Endothelial cell of umbilical vein (primary cell): ENCODE results near the gene TENM4. TPM values are rescaled to one million over a fixed set of nuclear protein-coding genes. Genes with fewer than 3 reads are reported as not detected.

Experiments used
- BruUV-seq: library from RNA; stranded (reverse); fragments of 400-500 nt; replicated peaks from 2 replicates; lab custom pipeline; 2021; lab: Mats Ljungman, UMichigan
- CTCF ChIA-PET: fragments of 300-600, 350-600 bp; sonication (Branson Sonifier 250); formaldehyde crosslinking; loops from one replicate; lab custom pipeline; 2021; ENCODE audit warnings: antibody characterized with exemption, inconsistent platforms; lab: Charles Lee
- POLR2A ChIA-PET: fragments of 300-600, 350-600 bp; sonication (Branson Sonifier 250); formaldehyde crosslinking; loops from one replicate; lab custom pipeline; 2021; ENCODE audit warnings: antibody characterized with exemption, inconsistent platforms; lab: Charles Lee
- DNase-seq: peaks from one replicate; pipeline ENCODE4 v3.0.0-alpha.2; 2011; ENCODE audit warnings: low read depth, low spot score
- FAIRE-seq: peaks from 2 replicates; lab custom pipeline; 2011; peaks lifted over from hg19 to GRCh38; lab: Jason Lieb, UNC
- H2AFZ ChIP-seq: 2 replicates; pipeline ENCODE4 v1.6.0; 2012; ENCODE audit warnings: low read depth, low read length, control low read depth, inconsistent platforms
- H3K27ac ChIP-seq: 2 replicates; pipeline ENCODE4 v1.5.1; 2011; ENCODE audit warnings: low read depth, mild to moderate bottlenecking, control low read depth, low read length, moderate library complexity; ENCODE audit not compliant: insufficient read depth
- H3K27me3 ChIP-seq, 2 experiments: 2 replicates each; pipeline versions ENCODE4 v1.6.0 to v1.6.1; 2011; ENCODE audit warnings: low read length in 2 of 2, mixed read lengths in 1 of 2; ENCODE audit not compliant: control insufficient read depth in 2 of 2, insufficient read depth in 2 of 2
- H3K36me3 ChIP-seq, 2 experiments: 2 replicates in 1 of 2; 3 replicates in 1 of 2; pipeline ENCODE4 v1.5.1; 2011; ENCODE audit warnings: low read length in 2 of 2, mild to moderate bottlenecking in 1 of 2, moderate library complexity in 1 of 2; ENCODE audit not compliant: control insufficient read depth in 2 of 2, insufficient read depth in 2 of 2; ENCODE audit errors: extremely low read depth in 1 of 2
- H3K4me1 ChIP-seq: 3 replicates; pipeline ENCODE4 v1.5.1; 2011; ENCODE audit warnings: mild to moderate bottlenecking, low read length; ENCODE audit not compliant: control insufficient read depth, insufficient read depth; ENCODE audit errors: extremely low read depth
- H3K4me2 ChIP-seq: 2 replicates; pipeline ENCODE4 v1.6.1; 2011; ENCODE audit warnings: low read length, control low read depth, mixed read lengths; ENCODE audit not compliant: insufficient read depth
- H3K4me3 ChIP-seq, 3 experiments: fragments of 200-600 bp in 1 of 3; sonication (generic), shearing (Covaris generic) in 1 of 3; replicated peaks in 1 of 3; 2 replicates each; pipeline ENCODE4 v1.5.1; 2011 to 2016; ENCODE audit warnings: control low read depth in 3 of 3, low read length in 3 of 3, mild to moderate bottlenecking in 2 of 3, inconsistent platforms in 1 of 3, low read depth in 1 of 3, moderate library complexity in 1 of 3; ENCODE audit not compliant: insufficient read depth in 1 of 3
- H3K79me2 ChIP-seq: 2 replicates; pipeline ENCODE4 v1.6.0; 2012; ENCODE audit warnings: low read length, inconsistent platforms; ENCODE audit not compliant: control insufficient read depth, insufficient read depth
- H3K9ac ChIP-seq: replicated peaks from 2 replicates; pipeline ENCODE3; 2011; ENCODE audit warnings: low read length, control low read depth; ENCODE audit not compliant: insufficient read depth; ENCODE audit errors: extremely low read depth
- H3K9me1 ChIP-seq: replicated peaks from 3 replicates; pipeline ENCODE4 v1.6.0; 2011; ENCODE audit warnings: mild to moderate bottlenecking, low read length; ENCODE audit not compliant: control insufficient read depth, insufficient read depth; ENCODE audit errors: extremely low read depth
- H3K9me3 ChIP-seq: replicated peaks from 2 replicates; pipeline ENCODE4 v1.5.1; 2012; ENCODE audit warnings: low read length, inconsistent platforms; ENCODE audit not compliant: control insufficient read depth, insufficient read depth
- H4K20me1 ChIP-seq: replicated peaks from 2 replicates; pipeline ENCODE3; 2011; ENCODE audit warnings: mild to moderate bottlenecking, low read length; ENCODE audit not compliant: control insufficient read depth, insufficient read depth; ENCODE audit errors: extremely low read depth
- EZH2 ChIP-seq: IDR thresholded peaks from 2 replicates; pipeline ENCODE4 v1.6.1; 2012; ENCODE audit warnings: borderline replicate concordance, low read depth, mild to moderate bottlenecking, moderate library complexity, low read length, inconsistent platforms; ENCODE audit not compliant: severe bottlenecking
- FOS ChIP-seq: IDR thresholded peaks from 2 replicates; pipeline ENCODE4 v1.6.1; 2011; ENCODE audit warnings: mild to moderate bottlenecking, low read length, moderate library complexity, borderline replicate concordance; ENCODE audit not compliant: insufficient read depth
- GATA2 ChIP-seq: IDR thresholded peaks from 2 replicates; pipeline ENCODE4 v1.7.0; 2011; ENCODE audit warnings: low read depth, mild to moderate bottlenecking, moderate library complexity, mixed read lengths, low read length; ENCODE audit not compliant: insufficient read length, insufficient read depth
- JUN ChIP-seq: IDR thresholded peaks from 2 replicates; pipeline ENCODE4 v1.6.1; 2011; ENCODE audit warnings: borderline replicate concordance, low read depth; ENCODE audit not compliant: insufficient read length, insufficient read depth
- MAX ChIP-seq: IDR thresholded peaks from 2 replicates; pipeline ENCODE4 v1.6.1; 2011; ENCODE audit not compliant: insufficient read depth, insufficient read length
- MYC ChIP-seq: IDR thresholded peaks from one replicate; pipeline ENCODE4 v1.6.1; 2011; ENCODE audit warnings: mild to moderate bottlenecking, low read depth, low read length
- POLR2A ChIP-seq: IDR thresholded peaks from 2 replicates; pipeline ENCODE4 v1.6.1; 2012; ENCODE audit warnings: low read depth, mild to moderate bottlenecking, control low read depth, low read length
- POLR2AphosphoS5 ChIP-seq: IDR thresholded peaks from 2 replicates; pipeline ENCODE4 v1.6.1; 2012; ENCODE audit warnings: low read depth, mild to moderate bottlenecking, control low read depth, low read length, moderate library complexity; ENCODE audit not compliant: insufficient read depth
- dilution Hi-C: fragments of 300-500 bp; cut with MboI; formaldehyde crosslinking; loops from one replicate; pipeline ENCODE4 v1.15.0; 2019; ENCODE audit warnings: low sequenced_read_pairs; ENCODE audit not compliant: extremely low pct_ligation_motif_present
- intact Hi-C: fragments of 100-400 bp; cut with micrococcal nuclease; formaldehyde crosslinking; loops from one replicate; pipeline ENCODE4 v1.10.0; 2022
- polyA plus RNA-seq, 4 experiments: library from polyadenylated mRNA; depleted of rRNA in 3 of 4; stranded (reverse) in 3 of 4; unstranded in 1 of 4; fragments of >200 nt; gene quantifications; 2 replicates each; pipeline versions ENCODE4 v1.2.1 to v1.2.3, GENCODE V29; 2011 to 2012; ENCODE audit warnings: missing spikeins in 1 of 4
- total RNA-seq: library from RNA; stranded (reverse); gene quantifications from 2 replicates; pipeline ENCODE4 v1.2.3, GENCODE V29; 2021
- TF ChIP-seq, protein P1 (sequence below), 2 donors: IDR thresholded peaks; 1 replicate in 1 of 2; 2 replicates in 1 of 2; pipeline ENCODE4 v1.5.1; 2011; ENCODE audit warnings: low read length in 2 of 2, mild to moderate bottlenecking in 2 of 2, moderate library complexity in 2 of 2, control low read depth in 1 of 2, inconsistent platforms in 1 of 2, low read depth in 1 of 2; ENCODE audit not compliant: insufficient read depth in 1 of 2; ENCODE audit errors: extremely low read depth in 1 of 2

Gene TENM4
- total and polyA plus RNA-seq, 2 donors (not counting 3 experiments of a cell fraction or from before 2014, with no cell fraction given): 0.06 to 0.27 TPM

DNA sequence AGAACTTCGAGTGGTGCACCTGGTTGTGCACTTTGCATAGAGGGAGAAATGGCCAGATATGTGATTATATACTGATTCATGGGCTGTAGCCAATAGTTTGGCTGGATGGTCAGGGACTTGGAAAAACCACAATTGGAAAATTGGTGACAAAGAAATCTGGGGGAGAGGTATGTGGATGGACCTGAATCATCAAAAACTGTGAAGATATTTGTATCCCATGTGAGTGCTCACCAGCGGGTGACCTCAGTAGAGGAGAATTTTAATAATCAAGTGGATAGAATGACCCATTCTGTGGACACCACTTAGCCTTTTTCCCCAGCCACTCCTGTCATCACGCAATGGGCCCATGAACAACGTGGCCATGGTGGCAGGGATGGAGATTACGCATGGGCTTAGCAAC is 818.2 kb downstream of the TENM4 start:
- DNase-seq: no peak
- Histone ChIP-seq H3K79me2 (no peaks in the 10 kb centered on the region), H2AFZ (no peak overlapping the region), H3K9me1 (no peaks in the 10 kb centered on the region), H3K27me3 (no peaks in the 10 kb centered on the region), H3K4me3 (no peak overlapping the region), H3K4me1 (no peaks in the 10 kb centered on the region), H4K20me1 (no peaks in the 10 kb centered on the region), H3K4me2 (no peak overlapping the region), H3K9ac (no peak overlapping the region), H3K36me3 (no peaks in the 10 kb centered on the region), H3K27ac (no peak overlapping the region), H3K9me3 (no peaks in the 10 kb centered on the region)
- CTCF ChIA-PET: no interaction called here
- FAIRE-seq: no peak
- POLR2A ChIA-PET: no interaction called here
- BruUV-seq: no TSS peak
- dilution Hi-C loops (no loop called here), intact Hi-C loops (no loop called here)
- TF ChIP-seq MYC (no peak), POLR2AphosphoS5 (no peak), POLR2A (no peak), JUN (no peak), GATA2 (no peak), FOS (no peak), EZH2 (no peak), MAX (no peak)
- TF ChIP-seq, protein P1, sequence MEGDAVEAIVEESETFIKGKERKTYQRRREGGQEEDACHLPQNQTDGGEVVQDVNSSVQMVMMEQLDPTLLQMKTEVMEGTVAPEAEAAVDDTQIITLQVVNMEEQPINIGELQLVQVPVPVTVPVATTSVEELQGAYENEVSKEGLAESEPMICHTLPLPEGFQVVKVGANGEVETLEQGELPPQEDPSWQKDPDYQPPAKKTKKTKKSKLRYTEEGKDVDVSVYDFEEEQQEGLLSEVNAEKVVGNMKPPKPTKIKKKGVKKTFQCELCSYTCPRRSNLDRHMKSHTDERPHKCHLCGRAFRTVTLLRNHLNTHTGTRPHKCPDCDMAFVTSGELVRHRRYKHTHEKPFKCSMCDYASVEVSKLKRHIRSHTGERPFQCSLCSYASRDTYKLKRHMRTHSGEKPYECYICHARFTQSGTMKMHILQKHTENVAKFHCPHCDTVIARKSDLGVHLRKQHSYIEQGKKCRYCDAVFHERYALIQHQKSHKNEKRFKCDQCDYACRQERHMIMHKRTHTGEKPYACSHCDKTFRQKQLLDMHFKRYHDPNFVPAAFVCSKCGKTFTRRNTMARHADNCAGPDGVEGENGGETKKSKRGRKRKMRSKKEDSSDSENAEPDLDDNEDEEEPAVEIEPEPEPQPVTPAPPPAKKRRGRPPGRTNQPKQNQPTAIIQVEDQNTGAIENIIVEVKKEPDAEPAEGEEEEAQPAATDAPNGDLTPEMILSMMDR (IDR thresholded peaks at IDR 0.05; ENCODE audit: extremely low read depth in 1 of 2, insufficient read depth in 1 of 2, low read depth in 1 of 2, low read length in 2 of 2): no peak
